GM21423 (cell line): ENCODE results near the gene ROR1.

ENCODE experiments used
- ATAC-seq: cut with Tn5 transposase; IDR thresholded peaks from one replicate; pipeline ENCODE4 v1.9.1; 2021; ENCODE audit warnings: mild to moderate bottlenecking, moderate library complexity; ENCODE audit not compliant: unreplicated experiment

ROR1 gene

GRCh38 chr1:64163970-64164369 is 390.2 kb downstream of the ROR1 start:
- no peak for ATAC-seq

- no peak for ATAC-seq
Measured at GRCh38 chr1:64166629-64167028, 392.8 kb downstream of the ROR1 start.

GRCh38 chr1:64167176-64167575 is 393.4 kb downstream of the ROR1 start:
- ATAC-seq = no peak

- ATAC-seq = no peak
Measured at GRCh38 chr1:64171246-64171645, 397.4 kb downstream of the ROR1 start.

GRCh38 chr1:64171797-64172281 is 398.0 kb downstream of the ROR1 start:
- ATAC-seq = peak; percentile 72

- peak; percentile 32 for ATAC-seq
Measured at GRCh38 chr1:64172458-64172983, 398.7 kb downstream of the ROR1 start.

GRCh38 chr1:64173336-64173940 is 399.6 kb downstream of the ROR1 start:
- ATAC-seq = no peak

- no peak for ATAC-seq
Measured at GRCh38 chr1:64175639-64176038, 401.8 kb downstream of the ROR1 start.

- ATAC-seq = no peak
Measured at GRCh38 chr1:64176659-64177058, 402.8 kb downstream of the ROR1 start.

GRCh38 chr1:64179588-64179987 is 405.8 kb downstream of the ROR1 start:
- ATAC-seq = no peak

GRCh38 chr1:64182207-64182606 is 408.4 kb downstream of the ROR1 start:
- ATAC-seq = no peak

- ATAC-seq = no peak
Measured at GRCh38 chr1:64183395-64184002, 409.7 kb downstream of the ROR1 start.

- ATAC-seq = no peak
Measured at GRCh38 chr1:64184003-64184440, 410.2 kb downstream of the ROR1 start.

GRCh38 chr1:64186138-64186897 is 412.5 kb downstream of the ROR1 start:
- no peak for ATAC-seq

GRCh38 chr1:64186898-64187280 is 413.1 kb downstream of the ROR1 start:
- ATAC-seq = no peak

- no peak for ATAC-seq
Measured at GRCh38 chr1:64187646-64188045, 413.8 kb downstream of the ROR1 start.

- ATAC-seq = no peak
Measured at GRCh38 chr1:64192290-64192689, 418.5 kb downstream of the ROR1 start.

GRCh38 chr1:64194168-64195080 is 420.6 kb downstream of the ROR1 start:
- no peak for ATAC-seq

GRCh38 chr1:64195081-64195395 is 421.2 kb downstream of the ROR1 start:
- ATAC-seq = no peak

GRCh38 chr1:64196074-64196870 is 422.5 kb downstream of the ROR1 start:
- no peak for ATAC-seq
